Lower lobe of right lung (tissue), 2 donors: ENCODE results near the gene DAD1. TPM values are rescaled to one million over a fixed set of nuclear protein-coding genes. Genes with fewer than 3 reads are reported as not detected.
"Not testable (repeated sequence)": the region's sequence is repeated elsewhere in the genome, so short reads cannot be mapped to it uniquely, and the experiment has no call there.

Experiments used
- ATAC-seq, 2 donors: fragments of 200-7000 bp; cut with Tn5 transposase; one replicate each; pipeline ENCODE4 v1.9.1; 2020 to 2022; ENCODE audit warnings: mild to moderate bottlenecking in 2 of 2, moderate library complexity in 2 of 2
- DNase-seq: peaks from one replicate; pipeline ENCODE4 v3.0.0-alpha.2; 2020
- H3K27ac ChIP-seq: fragments of 200-600 bp; one replicate; pipeline ENCODE4 v1.8.0; 2022
- H3K27me3 ChIP-seq: fragments of 200-600 bp; one replicate; pipeline ENCODE4 v1.8.0; 2022; ENCODE audit warnings: low read depth
- H3K36me3 ChIP-seq: fragments of 200-600 bp; one replicate; pipeline ENCODE4 v1.8.0; 2022; ENCODE audit warnings: mild to moderate bottlenecking
- H3K4me1 ChIP-seq: fragments of 200-600 bp; one replicate; pipeline ENCODE4 v1.8.0; 2022
- H3K4me3 ChIP-seq: fragments of 200-600 bp; one replicate; pipeline ENCODE4 v1.8.0; 2022; ENCODE audit warnings: mild to moderate bottlenecking
- H3K9me3 ChIP-seq: fragments of 200-600 bp; one replicate; pipeline ENCODE4 v1.8.0; 2022
- intact Hi-C: fragments of 100-400 bp; cut with DNase I; formaldehyde crosslinking; loops from one replicate; pipeline ENCODE4 v1.11.0; 2022
- total RNA-seq: library from RNA; stranded (reverse); fragmentation: NEBNext Ultra II Directional; extraction: Animal tissue kit (Norgen Biotek cat#: 25700); gene quantifications from one replicate; pipeline ENCODE4 v1.2.1, GENCODE V29; 2021
- TF ChIP-seq, protein P1 (sequence below): fragments of 200-600 bp; IDR thresholded peaks from one replicate; pipeline ENCODE4 v1.8.0; 2022; ENCODE audit warnings: antibody characterized with exemption, mild to moderate bottlenecking
- donor health status: DM: no; HTN: yes; CAD: no; lungs with severe emphysema.

DAD1 gene
- total RNA-seq, 1 donor from 2014 or later, result 162 TPM

GRCh38 chr14:22546722-22547071 lies 42.3 kb downstream of the DAD1 start:
- Histone ChIP-seq H3K27ac (peak overlapping the region; percentile 69), H3K4me3 (peak overlapping the region; percentile 2), H3K36me3 (no peaks in the 10 kb centered on the region), H3K4me1 (peaks cover 39% of the 10 kb centered on the region), H3K9me3 (no peaks in the 10 kb centered on the region), H3K27me3 (no peaks in the 10 kb centered on the region)
- no peak for DNase-seq
- intact Hi-C loops, result no loop called here
- TF ChIP-seq, protein P1, sequence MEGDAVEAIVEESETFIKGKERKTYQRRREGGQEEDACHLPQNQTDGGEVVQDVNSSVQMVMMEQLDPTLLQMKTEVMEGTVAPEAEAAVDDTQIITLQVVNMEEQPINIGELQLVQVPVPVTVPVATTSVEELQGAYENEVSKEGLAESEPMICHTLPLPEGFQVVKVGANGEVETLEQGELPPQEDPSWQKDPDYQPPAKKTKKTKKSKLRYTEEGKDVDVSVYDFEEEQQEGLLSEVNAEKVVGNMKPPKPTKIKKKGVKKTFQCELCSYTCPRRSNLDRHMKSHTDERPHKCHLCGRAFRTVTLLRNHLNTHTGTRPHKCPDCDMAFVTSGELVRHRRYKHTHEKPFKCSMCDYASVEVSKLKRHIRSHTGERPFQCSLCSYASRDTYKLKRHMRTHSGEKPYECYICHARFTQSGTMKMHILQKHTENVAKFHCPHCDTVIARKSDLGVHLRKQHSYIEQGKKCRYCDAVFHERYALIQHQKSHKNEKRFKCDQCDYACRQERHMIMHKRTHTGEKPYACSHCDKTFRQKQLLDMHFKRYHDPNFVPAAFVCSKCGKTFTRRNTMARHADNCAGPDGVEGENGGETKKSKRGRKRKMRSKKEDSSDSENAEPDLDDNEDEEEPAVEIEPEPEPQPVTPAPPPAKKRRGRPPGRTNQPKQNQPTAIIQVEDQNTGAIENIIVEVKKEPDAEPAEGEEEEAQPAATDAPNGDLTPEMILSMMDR, result no peak
- ATAC-seq, result no peak

DNA sequence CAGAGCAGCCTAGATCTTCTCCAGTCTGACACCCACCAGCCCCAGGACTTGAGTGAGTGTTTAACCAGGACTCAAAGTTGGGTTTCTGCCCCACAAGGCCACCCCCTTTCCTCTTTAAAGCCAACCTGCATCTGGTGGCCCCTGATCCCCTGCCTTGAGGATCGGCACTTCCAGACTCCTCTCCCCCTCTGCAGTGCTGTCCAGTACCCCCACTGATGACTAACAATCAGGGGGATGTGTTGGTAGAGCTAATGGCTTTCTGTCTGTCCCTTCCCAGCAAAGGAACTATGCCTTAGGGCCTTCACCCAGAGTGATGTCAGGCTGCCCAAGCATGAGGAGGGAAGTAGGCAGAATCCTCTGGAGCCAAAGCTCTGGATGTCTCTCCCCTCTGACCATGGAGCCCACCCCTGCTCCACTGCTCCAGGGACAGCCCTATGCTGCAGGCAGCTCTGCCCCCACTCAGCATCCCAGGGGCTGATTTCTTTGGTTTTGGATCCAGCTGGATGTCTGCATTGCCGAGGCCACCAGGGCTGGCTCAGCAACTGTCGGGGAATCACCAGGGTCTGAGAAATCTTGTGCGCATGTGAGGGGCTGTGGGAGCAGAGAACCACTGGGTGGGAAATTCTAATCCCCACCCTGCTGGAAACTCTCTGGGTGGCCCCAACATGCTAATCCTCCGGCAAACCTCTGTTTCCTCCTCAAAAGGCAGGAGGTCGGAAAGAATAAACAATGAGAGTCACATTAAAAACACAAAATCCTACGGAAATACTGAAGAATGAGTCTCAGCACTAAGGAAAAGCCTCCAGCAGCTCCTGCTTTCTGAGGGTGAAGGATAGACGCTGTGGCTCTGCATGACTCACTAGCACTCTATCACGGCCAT lies 42.9 kb downstream of the DAD1 start:
- H3K36me3 ChIP-seq, result no peaks in the 10 kb centered on the region
- intact Hi-C loops, result no loop called here
- H3K9me3 ChIP-seq, result no peaks in the 10 kb centered on the region
- H3K27ac ChIP-seq, result peak overlapping the region; percentile 69
- TF ChIP-seq, protein P1, result no peak
- no peaks in the 10 kb centered on the region for H3K27me3 ChIP-seq
- ATAC-seq (peak in 1 of 2 donors; percentile 6), DNase-seq (no peak)
- peaks cover 33% of the 10 kb centered on the region for H3K4me1 ChIP-seq
- H3K4me3 ChIP-seq, result peak overlapping the region; percentile 2

GRCh38 chr14:22544881-22545420 lies 44.1 kb downstream of the DAD1 start:
- no peak overlapping the region for H3K27ac ChIP-seq
- no peak for DNase-seq
- H3K9me3 ChIP-seq, result no peaks in the 10 kb centered on the region
- TF ChIP-seq, protein P1, result no peak
- no peaks in the 10 kb centered on the region for H3K36me3 ChIP-seq
- no peak overlapping the region for H3K4me3 ChIP-seq
- H3K27me3 ChIP-seq, result no peaks in the 10 kb centered on the region
- intact Hi-C loops, result no loop called here
- ATAC-seq, result no peak
- peaks cover 23% of the 10 kb centered on the region for H3K4me1 ChIP-seq

DNA sequence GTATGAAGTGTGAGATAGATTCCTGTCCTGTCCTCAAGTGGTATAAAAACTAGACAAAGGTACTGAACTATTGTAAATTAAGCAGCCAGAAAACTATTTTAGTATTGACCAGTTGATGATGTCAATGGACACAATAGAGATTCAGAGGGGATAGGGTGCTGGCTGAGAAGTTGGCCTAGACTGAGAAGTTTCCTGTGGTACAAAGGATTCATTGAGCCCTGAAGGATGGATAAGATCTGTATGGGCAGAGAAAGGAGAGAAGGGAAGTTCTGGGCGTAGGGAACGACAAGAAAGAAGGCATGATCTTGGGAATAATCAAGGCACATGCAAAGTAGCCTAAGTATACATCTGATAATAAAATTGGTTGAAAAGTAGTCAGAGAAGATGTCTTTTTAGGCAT lies 44.6 kb downstream of the DAD1 start:
- DNase-seq, result no peak
- no peaks in the 10 kb centered on the region for H3K9me3 ChIP-seq
- TF ChIP-seq, protein P1, result no peak
- H3K4me1 ChIP-seq, result peaks cover 23% of the 10 kb centered on the region
- H3K4me3 ChIP-seq, result no peak overlapping the region
- no peak overlapping the region for H3K27ac ChIP-seq
- ATAC-seq, result no peak
- H3K27me3 ChIP-seq, result no peaks in the 10 kb centered on the region
- intact Hi-C loops, result no loop called here
- H3K36me3 ChIP-seq, result no peaks in the 10 kb centered on the region

DNA sequence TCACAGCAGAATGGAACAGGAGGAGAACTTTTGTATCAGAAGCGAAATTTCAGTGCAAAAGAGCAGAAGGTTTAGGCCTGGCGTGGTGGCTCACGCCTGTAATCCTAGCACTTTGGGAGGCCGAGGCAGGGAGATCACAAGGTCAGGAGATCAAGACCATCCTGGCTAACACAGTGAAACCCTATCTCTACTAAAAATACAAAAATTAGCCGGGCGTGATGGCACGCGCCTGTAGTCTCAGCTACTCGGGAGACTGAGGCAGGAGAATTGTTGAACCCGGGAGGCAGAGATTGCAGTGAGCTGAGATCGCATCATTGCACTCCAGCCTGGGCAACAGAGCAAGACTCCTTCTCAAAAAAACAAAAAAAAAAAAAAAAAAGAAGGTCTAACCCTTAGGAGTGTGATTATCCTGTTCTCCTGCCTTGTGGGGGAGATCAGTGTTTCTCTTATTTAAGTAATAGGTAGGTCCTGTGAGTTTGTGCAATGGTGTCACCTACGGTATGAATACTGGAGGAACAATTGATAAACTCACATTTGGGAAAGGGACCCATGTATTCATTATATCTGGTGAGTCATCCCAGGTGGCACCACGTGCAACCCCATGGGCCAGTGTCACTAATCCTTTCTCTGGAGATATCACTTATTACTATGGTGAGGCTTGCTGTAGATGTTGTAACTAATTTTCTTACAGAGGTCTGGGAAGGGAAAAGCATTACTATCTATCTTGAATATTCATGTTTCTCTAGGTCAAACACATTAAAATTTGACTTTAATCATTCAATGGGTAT lies 45.3 kb downstream of the DAD1 start:
- H3K4me1 ChIP-seq, result peaks cover 23% of the 10 kb centered on the region
- H3K36me3 ChIP-seq, H3K9me3 ChIP-seq, H3K27ac ChIP-seq, ATAC-seq, intact Hi-C loops, H3K27me3 ChIP-seq, H3K4me3 ChIP-seq, DNase-seq: not testable (repeated sequence)
